ENCODE measurements around the gene ARHGEF2. TPM values are rescaled to one million over a fixed set of nuclear protein-coding genes. Genes with fewer than 3 reads are reported as not detected.

ARHGEF2 gene
- total and polyA plus RNA-seq, 2 donors (not counting 1 experiment from before 2014, with no cell fraction given), result 103 to 276 TPM

DNA sequence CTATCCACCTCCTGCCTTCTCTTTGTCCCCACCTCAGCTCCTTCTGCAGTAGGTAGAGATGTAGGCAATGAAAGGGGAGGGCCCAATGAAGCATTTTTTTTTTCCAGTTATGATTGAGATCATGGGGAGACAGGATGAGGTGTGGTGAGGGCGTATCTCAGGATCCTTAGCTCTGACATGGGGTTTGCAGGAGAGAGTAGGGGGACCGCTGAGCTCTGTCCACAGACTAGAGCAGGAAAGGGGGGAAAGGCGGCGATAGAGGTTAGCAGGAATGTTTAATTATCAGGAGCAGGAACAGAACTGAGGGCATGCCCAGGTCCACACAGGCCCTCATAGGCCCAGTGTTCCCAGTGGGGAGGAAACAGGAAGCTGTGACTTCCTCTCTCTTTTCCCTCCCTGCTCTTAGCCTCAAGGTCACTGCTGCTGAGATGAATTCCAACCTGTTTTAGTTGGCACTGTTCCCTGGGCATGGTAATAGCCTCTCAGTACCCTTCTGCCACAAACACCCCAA lies 37.8 kb downstream of the ARHGEF2 start:
- Histone ChIP-seq H3K79me2 (ENCODE audit: control insufficient read depth, insufficient read depth, low read length) (no peaks in the 10 kb centered on the region), H3K9me3 (ENCODE audit: control insufficient read depth, insufficient read depth, low read depth, low read length) (no peaks in the 10 kb centered on the region), H3K27me3 (ENCODE audit: control insufficient read depth, insufficient read depth, low read length) (no peaks in the 10 kb centered on the region), H3K4me3 (replicated peaks in 1 of 4; ENCODE audit: control extremely low read depth in 1 of 4, insufficient read depth in 1 of 4, low read depth in 3 of 4, low read length in 4 of 4) (no peak overlapping the region), H3K4me2 (ENCODE audit: extremely low read depth, insufficient read depth, low read length) (no peak overlapping the region), H3K9ac (ENCODE audit: insufficient read depth, low read length) (no peak overlapping the region), H3K27ac (ENCODE audit: insufficient read depth, low read length) (peak overlapping the region; percentile 34), H3K36me3 (ENCODE audit: control insufficient read depth, insufficient read depth, low read length) (peaks cover 2% of the 10 kb centered on the region), H3K4me1 (ENCODE audit: control insufficient read depth, extremely low read depth, insufficient read depth, low read length) (peaks cover 3% of the 10 kb centered on the region), H4K20me1 (ENCODE audit: control insufficient read depth, extremely low read depth, insufficient read depth, low read length) (no peaks in the 10 kb centered on the region), H2AFZ (ENCODE audit: low read length) (peak overlapping the region; percentile 12)
- TF ChIP-seq EZH2 (IDR thresholded peaks at IDR 0.05; ENCODE audit: low read length, missing control alignments), result no peak
- TF ChIP-seq, protein P1, sequence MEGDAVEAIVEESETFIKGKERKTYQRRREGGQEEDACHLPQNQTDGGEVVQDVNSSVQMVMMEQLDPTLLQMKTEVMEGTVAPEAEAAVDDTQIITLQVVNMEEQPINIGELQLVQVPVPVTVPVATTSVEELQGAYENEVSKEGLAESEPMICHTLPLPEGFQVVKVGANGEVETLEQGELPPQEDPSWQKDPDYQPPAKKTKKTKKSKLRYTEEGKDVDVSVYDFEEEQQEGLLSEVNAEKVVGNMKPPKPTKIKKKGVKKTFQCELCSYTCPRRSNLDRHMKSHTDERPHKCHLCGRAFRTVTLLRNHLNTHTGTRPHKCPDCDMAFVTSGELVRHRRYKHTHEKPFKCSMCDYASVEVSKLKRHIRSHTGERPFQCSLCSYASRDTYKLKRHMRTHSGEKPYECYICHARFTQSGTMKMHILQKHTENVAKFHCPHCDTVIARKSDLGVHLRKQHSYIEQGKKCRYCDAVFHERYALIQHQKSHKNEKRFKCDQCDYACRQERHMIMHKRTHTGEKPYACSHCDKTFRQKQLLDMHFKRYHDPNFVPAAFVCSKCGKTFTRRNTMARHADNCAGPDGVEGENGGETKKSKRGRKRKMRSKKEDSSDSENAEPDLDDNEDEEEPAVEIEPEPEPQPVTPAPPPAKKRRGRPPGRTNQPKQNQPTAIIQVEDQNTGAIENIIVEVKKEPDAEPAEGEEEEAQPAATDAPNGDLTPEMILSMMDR (conservative IDR thresholded peaks at IDR 0.05 in 1 of 2, IDR thresholded peaks at IDR 0.05 in 1 of 2; ENCODE audit: low read depth in 1 of 2, low read length in 2 of 2), result no peak
- peak; percentile 45 to 71 for DNase-seq (ENCODE audit: low read depth in 2 of 2)

- Histone ChIP-seq H3K27me3 (ENCODE audit: control insufficient read depth, insufficient read depth, low read length) (no peaks in the 10 kb centered on the region), H2AFZ (ENCODE audit: low read length) (no peak overlapping the region), H3K4me3 (replicated peaks in 1 of 4; ENCODE audit: control extremely low read depth in 1 of 4, insufficient read depth in 1 of 4, low read depth in 3 of 4, low read length in 4 of 4) (no peak overlapping the region), H4K20me1 (ENCODE audit: control insufficient read depth, extremely low read depth, insufficient read depth, low read length) (no peaks in the 10 kb centered on the region), H3K36me3 (ENCODE audit: control insufficient read depth, insufficient read depth, low read length) (peaks cover 2% of the 10 kb centered on the region), H3K4me1 (ENCODE audit: control insufficient read depth, extremely low read depth, insufficient read depth, low read length) (peaks cover 6% of the 10 kb centered on the region), H3K9me3 (ENCODE audit: control insufficient read depth, insufficient read depth, low read depth, low read length) (no peaks in the 10 kb centered on the region), H3K27ac (ENCODE audit: insufficient read depth, low read length) (no peak overlapping the region), H3K9ac (ENCODE audit: insufficient read depth, low read length) (no peak overlapping the region), H3K79me2 (ENCODE audit: control insufficient read depth, insufficient read depth, low read length) (peaks cover 10% of the 10 kb centered on the region), H3K4me2 (ENCODE audit: extremely low read depth, insufficient read depth, low read length) (no peak overlapping the region)
- TF ChIP-seq, protein P1 (conservative IDR thresholded peaks at IDR 0.05 in 1 of 2, IDR thresholded peaks at IDR 0.05 in 1 of 2; ENCODE audit: low read depth in 1 of 2, low read length in 2 of 2), result peak; percentile 61 to 71
- TF ChIP-seq EZH2 (IDR thresholded peaks at IDR 0.05; ENCODE audit: low read length, missing control alignments), result no peak
- DNase-seq (ENCODE audit: low read depth in 2 of 2), result peak; percentile 67 to 77
These were observed 40.1 kb downstream of the ARHGEF2 start for GRCh38 chr1:155938220-155938627.

GRCh38 chr1:155934936-155935590 lies 43.3 kb downstream of the ARHGEF2 start:
- Histone ChIP-seq H3K9ac (ENCODE audit: insufficient read depth, low read length) (peak overlapping the region; percentile 65), H3K79me2 (ENCODE audit: control insufficient read depth, insufficient read depth, low read length) (peaks cover 42% of the 10 kb centered on the region), H3K36me3 (ENCODE audit: control insufficient read depth, insufficient read depth, low read length) (peaks cover 2% of the 10 kb centered on the region), H3K4me3 (replicated peaks in 1 of 4; ENCODE audit: control extremely low read depth in 1 of 4, insufficient read depth in 1 of 4, low read depth in 3 of 4, low read length in 4 of 4) (peak overlapping the region; percentile 94 to 98 (median 96)), H3K4me2 (ENCODE audit: extremely low read depth, insufficient read depth, low read length) (peak overlapping the region; percentile 98), H3K9me3 (ENCODE audit: control insufficient read depth, insufficient read depth, low read depth, low read length) (no peaks in the 10 kb centered on the region), H3K4me1 (ENCODE audit: control insufficient read depth, extremely low read depth, insufficient read depth, low read length) (peaks cover 12% of the 10 kb centered on the region), H4K20me1 (ENCODE audit: control insufficient read depth, extremely low read depth, insufficient read depth, low read length) (no peaks in the 10 kb centered on the region), H2AFZ (ENCODE audit: low read length) (peak overlapping the region; percentile 88), H3K27ac (ENCODE audit: insufficient read depth, low read length) (peak overlapping the region; percentile 96), H3K27me3 (ENCODE audit: control insufficient read depth, insufficient read depth, low read length) (no peaks in the 10 kb centered on the region)
- DNase-seq (ENCODE audit: low read depth in 2 of 2), result no peak
- TF ChIP-seq, protein P1 (conservative IDR thresholded peaks at IDR 0.05 in 1 of 2, IDR thresholded peaks at IDR 0.05 in 1 of 2; ENCODE audit: low read depth in 1 of 2, low read length in 2 of 2), result no peak
- no peak for TF ChIP-seq EZH2 (IDR thresholded peaks at IDR 0.05; ENCODE audit: low read length, missing control alignments)

All from fibroblast of lung (primary cell).